Measurements from ENCODE around the gene CHAT.

DNA sequence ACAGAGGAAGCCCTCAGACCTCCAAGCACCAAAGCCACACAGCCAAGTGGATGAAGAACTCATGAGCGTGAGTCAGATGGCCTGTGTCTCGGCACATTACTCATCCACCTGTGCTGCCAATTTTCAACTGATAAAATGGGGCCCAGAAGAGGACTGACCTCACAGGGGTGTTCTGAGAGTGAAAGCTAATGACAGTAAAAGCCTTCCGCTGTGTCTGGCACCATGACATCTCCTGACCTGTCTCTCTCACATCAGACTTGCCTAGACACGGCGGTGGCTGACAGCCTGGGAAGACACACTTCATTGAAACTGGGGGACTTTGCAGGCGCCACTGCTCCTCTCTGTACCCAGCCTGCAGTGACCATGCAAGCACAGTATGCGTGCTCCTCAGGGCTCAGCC, 12.0 kb upstream of the CHAT start:
- no peak for TF ChIP-seq CTCF (IDR thresholded peaks at IDR 0.05)
- no peak for TF ChIP-seq POLR2A (IDR thresholded peaks at IDR 0.05)

Data from tibial nerve (tissue), 3 donors.